ENCODE measurements around the gene FAM110D. TPM values are rescaled to one million over a fixed set of nuclear protein-coding genes. Genes with fewer than 3 reads are reported as not detected.

The FAM110D gene
- total and polyA plus RNA-seq, 2 donors (not counting 3 experiments of a cell fraction or from before 2014, with no cell fraction given): 2.6 to 5.1 TPM

DNA sequence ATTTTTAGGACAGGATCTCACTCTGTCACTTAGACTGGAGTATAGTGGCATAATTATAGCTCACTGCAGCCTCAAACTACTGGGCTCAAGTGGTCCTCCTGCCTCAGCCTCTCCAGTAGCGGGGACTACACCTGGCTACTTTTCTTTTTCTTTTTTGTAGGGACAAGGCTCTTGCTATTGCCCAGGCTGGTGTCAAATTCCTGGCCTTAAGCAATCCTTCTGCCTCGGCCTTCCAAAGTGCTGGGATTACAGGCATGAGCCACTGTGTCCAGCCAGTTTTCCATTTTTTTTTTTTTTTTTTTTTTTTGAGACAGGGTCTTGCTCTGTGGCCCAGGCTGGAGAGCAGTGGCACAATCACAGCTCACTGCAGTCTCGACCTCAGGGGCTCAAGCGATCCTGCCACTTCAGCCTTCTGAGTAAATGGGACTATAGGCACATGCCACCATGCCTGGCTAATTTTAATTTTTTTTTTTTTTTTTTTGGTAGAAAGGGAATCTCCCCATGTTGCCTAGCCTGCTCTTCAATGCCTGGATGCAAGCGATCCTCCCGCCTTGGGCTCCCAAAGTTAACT lies 54.5 kb downstream of the FAM110D start:
- FAIRE-seq (no peak), DNase-seq (ENCODE audit: low read depth, low spot score) (no peak)
- no peak overlapping the region for H2AFZ ChIP-seq (ENCODE audit: low read depth, low read length)
- no peak overlapping the region for H3K9ac ChIP-seq (replicated peaks; ENCODE audit: extremely low read depth, insufficient read depth, low read length)
- no peak overlapping the region for H3K27ac ChIP-seq (ENCODE audit: insufficient read depth, low read depth, low read length)
- TF ChIP-seq MYC (IDR thresholded peaks at IDR 0.05; ENCODE audit: low read depth, low read length): no peak
- TF ChIP-seq GATA2 (IDR thresholded peaks at IDR 0.05; ENCODE audit: insufficient read depth, insufficient read length, low read depth, low read length): no peak
- no peak for TF ChIP-seq EZH2 (IDR thresholded peaks at IDR 0.05; ENCODE audit: borderline replicate concordance, low read depth, low read length, severe bottlenecking)
- TF ChIP-seq JUN (IDR thresholded peaks at IDR 0.05; ENCODE audit: borderline replicate concordance, insufficient read depth, insufficient read length, low read depth): no peak
- H3K4me1 ChIP-seq (ENCODE audit: control insufficient read depth, extremely low read depth, insufficient read depth, low read length): no peaks in the 10 kb centered on the region
- dilution Hi-C loops (cut with MboI; ENCODE audit: extremely low pct_ligation_motif_present, low sequenced_read_pairs) (no loop called here), intact Hi-C loops (cut with micrococcal nuclease) (no loop called here)
- no peak overlapping the region for H3K4me3 ChIP-seq (replicated peaks in 1 of 3; ENCODE audit: insufficient read depth in 1 of 3, low read depth in 1 of 3, low read length in 3 of 3)
- BruUV-seq (replicated peaks): no TSS peak
- H3K79me2 ChIP-seq (ENCODE audit: control insufficient read depth, insufficient read depth, low read length): no peaks in the 10 kb centered on the region
- H3K9me1 ChIP-seq (replicated peaks; ENCODE audit: control insufficient read depth, extremely low read depth, insufficient read depth, low read length): no peaks in the 10 kb centered on the region
- ChIA-PET CTCF (interaction anchor here (1.5 kb wide), 1 partner anchor 21 kb away, joined by 6 read pairs; the partner anchor contains the start of gene CEP85), POLR2A (no interaction called here)
- H3K36me3 ChIP-seq (ENCODE audit: control insufficient read depth in 2 of 2, extremely low read depth in 1 of 2, insufficient read depth in 2 of 2, low read length in 2 of 2): no peaks in the 10 kb centered on the region
- H4K20me1 ChIP-seq (replicated peaks; ENCODE audit: control insufficient read depth, extremely low read depth, insufficient read depth, low read length): no peaks in the 10 kb centered on the region
- peaks cover 5 to 8% of the 10 kb centered on the region in 2 experiments for H3K27me3 ChIP-seq (ENCODE audit: control insufficient read depth in 2 of 2, insufficient read depth in 2 of 2, low read length in 2 of 2)
- H3K4me2 ChIP-seq (ENCODE audit: insufficient read depth, low read length): no peak overlapping the region
- H3K9me3 ChIP-seq (replicated peaks; ENCODE audit: control insufficient read depth, insufficient read depth, low read length): no peaks in the 10 kb centered on the region

Other genes starting within 250 kb of the FAM110D start
- 5.0 and 6.9 TPM in 2 replicates for gene PAFAH2, start 161.0 kb upstream of the FAM110D start, total RNA-seq
- gene PAFAH2, start 161.0 kb upstream of the FAM110D start, polyA plus RNA-seq: 5.0 and 6.0 TPM in 2 replicates
- not detected in 2 replicates for gene EXTL1, start 137.3 kb upstream of the FAM110D start, total RNA-seq
- not detected in 2 replicates for gene EXTL1, start 137.3 kb upstream of the FAM110D start, polyA plus RNA-seq
- not detected in 2 replicates for gene SLC30A2, start 113.0 kb upstream of the FAM110D start, total RNA-seq
- not detected in 2 replicates for gene SLC30A2, start 113.0 kb upstream of the FAM110D start, polyA plus RNA-seq
- gene TRIM63, start 91.4 kb upstream of the FAM110D start, total RNA-seq: not detected in 2 replicates
- not detected in 2 replicates for gene TRIM63, start 91.4 kb upstream of the FAM110D start, polyA plus RNA-seq
- gene PDIK1L, start 47.3 kb upstream of the FAM110D start, total RNA-seq: 5.6 and 8.0 TPM in 2 replicates
- 1.2 and 1.6 TPM in 2 replicates for gene PDIK1L, start 47.3 kb upstream of the FAM110D start, polyA plus RNA-seq
- gene C1orf232, start 9.9 kb downstream of the FAM110D start, total RNA-seq: not detected in 2 replicates
- not detected in 2 replicates for gene C1orf232, start 9.9 kb downstream of the FAM110D start, polyA plus RNA-seq
- 30.5 and 41.0 TPM in 2 replicates for gene ZNF593, start 10.8 kb downstream of the FAM110D start, total RNA-seq
- 71.0 and 108 TPM in 2 replicates for gene ZNF593, start 10.8 kb downstream of the FAM110D start, polyA plus RNA-seq
- not detected in 2 replicates for gene ZNF593OS, start 12.8 kb downstream of the FAM110D start, total RNA-seq
- not detected in 2 replicates for gene ZNF593OS, start 12.8 kb downstream of the FAM110D start, polyA plus RNA-seq
- not detected in 2 replicates for gene CNKSR1, start 18.4 kb downstream of the FAM110D start, total RNA-seq
- 0.19 and 0.22 TPM in 2 replicates for gene CNKSR1, start 18.4 kb downstream of the FAM110D start, polyA plus RNA-seq
- not detected in 2 replicates for gene CATSPER4, start 31.5 kb downstream of the FAM110D start, total RNA-seq
- gene CATSPER4, start 31.5 kb downstream of the FAM110D start, polyA plus RNA-seq: not detected in 2 replicates
- 16.2 and 17.8 TPM in 2 replicates for gene CEP85, start 75.1 kb downstream of the FAM110D start, total RNA-seq
- gene CEP85, start 75.1 kb downstream of the FAM110D start, polyA plus RNA-seq: 15.2 and 16.1 TPM in 2 replicates
- gene SH3BGRL3, start 121.0 kb downstream of the FAM110D start, total RNA-seq: 337 and 344 TPM in 2 replicates
- 233 and 305 TPM in 2 replicates for gene SH3BGRL3, start 121.0 kb downstream of the FAM110D start, polyA plus RNA-seq
- 11.9 and 15.6 TPM in 2 replicates for gene UBXN11, start 147.6 kb downstream of the FAM110D start, total RNA-seq
- gene UBXN11, start 147.6 kb downstream of the FAM110D start, polyA plus RNA-seq: 14.6 and 14.8 TPM in 2 replicates
- gene CD52, start 158.9 kb downstream of the FAM110D start, total RNA-seq: not detected in 2 replicates
- gene CD52, start 158.9 kb downstream of the FAM110D start, polyA plus RNA-seq: not detected in 2 replicates
- not detected in 2 replicates for gene CRYBG2, start 195.1 kb downstream of the FAM110D start, total RNA-seq
- gene CRYBG2, start 195.1 kb downstream of the FAM110D start, polyA plus RNA-seq: not detected in 2 replicates
- gene ZNF683, start 213.7 kb downstream of the FAM110D start, total RNA-seq: not detected in 2 replicates
- gene ZNF683, start 213.7 kb downstream of the FAM110D start, polyA plus RNA-seq: not detected in 2 replicates

Data from endothelial cell of umbilical vein (primary cell).